GM12892 (cell line): Measurements from ENCODE around the gene LZTS2.

Experiments used
- POLR2A ChIP-seq: IDR thresholded peaks from 2 replicates; pipeline ENCODE4 v1.6.1; 2011; ENCODE audit warnings: low read depth, low read length, control low read depth
- TAF1 ChIP-seq: IDR thresholded peaks from 2 replicates; pipeline ENCODE4 v1.6.1; 2011; ENCODE audit warnings: low read depth, mild to moderate bottlenecking, control low read depth, low read length, borderline replicate concordance

- TF ChIP-seq POLR2A: no peak
- TF ChIP-seq TAF1: no peak
Observed at GRCh38 chr10:101056365-101057151, 57.0 kb downstream of the LZTS2 start.
